ENCODE data around the gene LAMC1. TPM values are rescaled to one million over a fixed set of nuclear protein-coding genes. Genes with fewer than 3 reads are reported as not detected.

The LAMC1 gene
- total and polyA plus RNA-seq, 2 of the 4 experiments (the other 2 are of a cell fraction), result 249 to 394 TPM

DNA sequence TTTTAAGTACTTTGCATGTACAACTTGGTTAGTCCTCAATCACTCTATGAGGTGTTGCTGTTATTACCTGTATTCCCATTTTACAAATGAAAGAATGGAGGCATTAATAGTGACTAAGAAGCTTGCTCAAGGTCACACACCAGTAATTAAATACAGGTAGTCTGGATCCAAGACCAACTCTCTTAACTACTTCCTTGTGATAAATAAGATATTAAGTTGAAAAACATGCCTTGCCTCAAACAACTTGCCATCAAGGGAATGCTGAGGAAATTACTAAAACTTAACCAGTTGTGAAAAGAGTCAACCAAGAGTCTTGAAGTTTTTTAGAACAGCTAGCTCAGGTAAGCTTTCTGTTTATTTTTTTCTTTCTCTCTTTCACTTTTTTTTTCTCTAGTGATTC, 21.0 kb upstream of the LAMC1 start:
- no peak overlapping the region for H3K4me2 ChIP-seq (ENCODE audit: low read depth, low read length)
- H2AK9ac ChIP-seq (replicated peaks; ENCODE audit: low read depth, low read length, poor library complexity), result no peak overlapping the region
- no peak overlapping the region; the same call in 1 of the 2 replicates for H3K23ac ChIP-seq (ENCODE audit: low read depth, low read length)
- no peaks in the 10 kb centered on the region for H3K9me3 ChIP-seq (ENCODE audit: control insufficient read depth, insufficient read depth, low read length)
- no peak overlapping the region for H2AFZ ChIP-seq (replicated peaks; ENCODE audit: low read length, poor library complexity)
- H3K4ac ChIP-seq (ENCODE audit: low read depth, low read length), result no peak overlapping the region
- DNase-seq, result no peak
- H3K79me1 ChIP-seq (ENCODE audit: low read depth in 1 of 2, low read length in 2 of 2), result no peaks in the 10 kb centered on the region
- no peak overlapping the region for H2BK15ac ChIP-seq (ENCODE audit: low read depth, low read length)
- H4K8ac ChIP-seq (ENCODE audit: low read depth in 2 of 2, low read length in 2 of 2), result no peak overlapping the region
- H3K4me1 ChIP-seq (ENCODE audit: control insufficient read depth, insufficient read depth, low read length), result peaks cover 1% of the 10 kb centered on the region; the same call in 1 of the 2 replicates
- TF ChIP-seq CTCF (conservative IDR thresholded peaks at IDR 0.05; ENCODE audit: low read depth, low read length) (no peak), BHLHE40 (IDR thresholded peaks at IDR 0.05; ENCODE audit: low read depth, low read length) (no peak), MAFK (IDR thresholded peaks at IDR 0.05; ENCODE audit: low read depth, low read length) (no peak), FOS (IDR thresholded peaks at IDR 0.05; ENCODE audit: low read depth, low read length) (no peak), RCOR1 (IDR thresholded peaks at IDR 0.05; ENCODE audit: insufficient replicate concordance, low read length) (no peak), RAD21 (IDR thresholded peaks at IDR 0.05; ENCODE audit: low read length) (no peak), CEBPB (IDR thresholded peaks at IDR 0.05; ENCODE audit: low read depth, low read length) (no peak), MAZ (IDR thresholded peaks at IDR 0.05; ENCODE audit: borderline replicate concordance, low read depth, low read length) (no peak), USF2 (IDR thresholded peaks at IDR 0.05; ENCODE audit: low read depth, low read length) (no peak), NFE2L2 (IDR thresholded peaks at IDR 0.05; ENCODE audit: low read depth, low read length) (no peak), POLR2A (IDR thresholded peaks at IDR 0.05; ENCODE audit: low read depth, low read length) (no peak), MXI1 (IDR thresholded peaks at IDR 0.05; ENCODE audit: borderline replicate concordance, low read depth, low read length) (no peak), SMC3 (IDR thresholded peaks at IDR 0.05; ENCODE audit: low read depth, low read length) (no peak), CHD1 (IDR thresholded peaks at IDR 0.05; ENCODE audit: low read depth, low read length) (no peak), RFX5 (IDR thresholded peaks at IDR 0.05; ENCODE audit: low read depth, low read length) (no peak)
- TF ChIP-seq, protein P1, sequence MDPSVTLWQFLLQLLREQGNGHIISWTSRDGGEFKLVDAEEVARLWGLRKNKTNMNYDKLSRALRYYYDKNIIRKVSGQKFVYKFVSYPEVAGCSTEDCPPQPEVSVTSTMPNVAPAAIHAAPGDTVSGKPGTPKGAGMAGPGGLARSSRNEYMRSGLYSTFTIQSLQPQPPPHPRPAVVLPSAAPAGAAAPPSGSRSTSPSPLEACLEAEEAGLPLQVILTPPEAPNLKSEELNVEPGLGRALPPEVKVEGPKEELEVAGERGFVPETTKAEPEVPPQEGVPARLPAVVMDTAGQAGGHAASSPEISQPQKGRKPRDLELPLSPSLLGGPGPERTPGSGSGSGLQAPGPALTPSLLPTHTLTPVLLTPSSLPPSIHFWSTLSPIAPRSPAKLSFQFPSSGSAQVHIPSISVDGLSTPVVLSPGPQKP (IDR thresholded peaks at IDR 0.05; ENCODE audit: borderline replicate concordance, low read depth, low read length), result no peak
- H2BK20ac ChIP-seq (ENCODE audit: low read depth, low read length), result no peak overlapping the region
- no peak overlapping the region for H3K9ac ChIP-seq (ENCODE audit: low read depth, low read length)
- no peaks in the 10 kb centered on the region for H3K9me1 ChIP-seq (ENCODE audit: insufficient read depth, low read length)
- POLR2A ChIA-PET (ENCODE audit: unreplicated experiment), result no interaction called here
- no peak overlapping the region for H4K5ac ChIP-seq (ENCODE audit: low read depth, low read length)
- no peaks in the 10 kb centered on the region for H4K20me1 ChIP-seq (ENCODE audit: insufficient read depth, low read length)
- dilution Hi-C loops (cut with HindIII; ENCODE audit: low sequenced_read_pairs, unreplicated experiment), result no loop called here
- intact Hi-C loops (cut with micrococcal nuclease), result no loop called here
- no peak overlapping the region for H2AK5ac ChIP-seq (ENCODE audit: low read depth, low read length)
- CTCF ChIA-PET, result interaction anchor here (0.9 kb wide), 1 partner anchor 23 kb away, joined by 3 read pairs; no protein-coding TSS in a partner anchor
- no TSS peak for BruUV-seq (replicated peaks)
- H4K91ac ChIP-seq (ENCODE audit: insufficient read depth, low read depth, low read length), result no peak overlapping the region
- H3K18ac ChIP-seq (ENCODE audit: low read depth, low read length), result no peak overlapping the region
- no peak overlapping the region for H2BK5ac ChIP-seq (ENCODE audit: low read depth, low read length, poor library complexity, severe bottlenecking)
- no peaks in the 10 kb centered on the region for H3K36me3 ChIP-seq (ENCODE audit: control insufficient read depth, insufficient read depth, low read length)
- no peak overlapping the region for H3K27ac ChIP-seq (ENCODE audit: insufficient read depth, low read length)
- ATAC-seq (ENCODE audit: low read depth), result no peak
- no peak overlapping the region for H3K4me3 ChIP-seq (ENCODE audit: insufficient read depth, low read depth, low read length)
- no peak overlapping the region for H2BK120ac ChIP-seq (ENCODE audit: low read depth, low read length)
- H3K14ac ChIP-seq (replicated peaks; ENCODE audit: low read depth, low read length), result no peak overlapping the region
- H3K27me3 ChIP-seq (ENCODE audit: control insufficient read depth, insufficient read depth, low read length), result no peaks in the 10 kb centered on the region
- H3K56ac ChIP-seq (ENCODE audit: extremely low read depth, insufficient read depth, low read length), result no peak overlapping the region
- in situ Hi-C loops (cut with MboI; ENCODE audit: low sequenced_read_pairs), result no loop called here

Measured in IMR-90 (cell line).